Neutrophil (primary cell): ENCODE measurements around the gene CPAMD8.

Source experiments
- H3K27ac ChIP-seq: fragments of 200-600 bp; sonication (generic); 2 replicates; pipeline ENCODE4 v1.5.1; 2016; ENCODE audit warnings: mild to moderate bottlenecking, moderate library complexity
- H3K27me3 ChIP-seq: fragments of 200-600 bp; sonication (generic); 2 replicates; pipeline ENCODE4 v1.6.0; 2016; ENCODE audit warnings: mild to moderate bottlenecking
- H3K36me3 ChIP-seq: fragments of 200-600 bp; sonication (generic); 2 replicates; pipeline ENCODE4 v1.5.1; 2017
- H3K4me1 ChIP-seq, 2 experiments: fragments of 200-600 bp in 1 of 2; sonication (generic) in 1 of 2; 1 replicate in 1 of 2; 2 replicates in 1 of 2; pipeline versions ENCODE4 v1.5.1 to v1.6.1; 2013 to 2016; ENCODE audit warnings: low read depth in 1 of 2, low read length in 1 of 2, mild to moderate bottlenecking in 1 of 2, moderate library complexity in 1 of 2; ENCODE audit not compliant: control insufficient read depth in 1 of 2, insufficient read depth in 1 of 2
- H3K4me3 ChIP-seq, 2 experiments: fragments of 200-600 bp in 1 of 2; sonication (generic) in 1 of 2; 1 replicate in 1 of 2; 2 replicates in 1 of 2; pipeline ENCODE4 v1.5.1; 2013 to 2016; ENCODE audit warnings: low read depth in 1 of 2, low read length in 1 of 2, mild to moderate bottlenecking in 1 of 2, moderate library complexity in 1 of 2
- H3K9me3 ChIP-seq: fragments of 200-600 bp; sonication (generic); 2 replicates; pipeline ENCODE4 v1.5.1; 2016
- TF ChIP-seq, protein P1 (sequence below): fragments of 200-600 bp; sonication (generic); IDR thresholded peaks from 2 replicates; pipeline ENCODE4 v1.5.1; 2016; ENCODE audit warnings: antibody characterized with exemption

CPAMD8 gene

DNA sequence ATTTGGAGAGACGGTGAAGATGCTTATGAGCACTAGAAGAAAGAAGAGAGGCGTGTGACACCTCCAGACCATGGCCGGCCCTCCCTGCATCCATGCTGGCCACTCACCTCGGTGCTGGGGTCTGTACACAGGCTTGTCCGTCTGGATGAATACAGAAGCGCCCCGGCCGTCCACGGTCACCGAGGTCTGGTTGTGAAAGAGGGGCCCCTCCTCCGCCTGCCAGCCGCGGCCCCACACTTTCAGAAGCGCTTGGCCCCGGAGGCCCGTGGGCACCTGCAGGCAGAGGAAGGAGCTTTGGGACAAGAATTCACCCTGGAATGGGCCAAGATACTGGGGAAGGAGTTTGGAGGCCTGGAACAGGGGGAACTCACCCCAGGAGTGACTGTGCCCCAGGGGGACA lies 15.1 kb downstream of the CPAMD8 start:
- Histone ChIP-seq H3K36me3 (no peaks in the 10 kb centered on the region), H3K9me3 (no peaks in the 10 kb centered on the region), H3K27ac (no peak overlapping the region), H3K27me3 (peaks cover 10% of the 10 kb centered on the region), H3K4me1 (no peaks in the 10 kb centered on the region), H3K4me3 (no peak overlapping the region)
- TF ChIP-seq, protein P1, sequence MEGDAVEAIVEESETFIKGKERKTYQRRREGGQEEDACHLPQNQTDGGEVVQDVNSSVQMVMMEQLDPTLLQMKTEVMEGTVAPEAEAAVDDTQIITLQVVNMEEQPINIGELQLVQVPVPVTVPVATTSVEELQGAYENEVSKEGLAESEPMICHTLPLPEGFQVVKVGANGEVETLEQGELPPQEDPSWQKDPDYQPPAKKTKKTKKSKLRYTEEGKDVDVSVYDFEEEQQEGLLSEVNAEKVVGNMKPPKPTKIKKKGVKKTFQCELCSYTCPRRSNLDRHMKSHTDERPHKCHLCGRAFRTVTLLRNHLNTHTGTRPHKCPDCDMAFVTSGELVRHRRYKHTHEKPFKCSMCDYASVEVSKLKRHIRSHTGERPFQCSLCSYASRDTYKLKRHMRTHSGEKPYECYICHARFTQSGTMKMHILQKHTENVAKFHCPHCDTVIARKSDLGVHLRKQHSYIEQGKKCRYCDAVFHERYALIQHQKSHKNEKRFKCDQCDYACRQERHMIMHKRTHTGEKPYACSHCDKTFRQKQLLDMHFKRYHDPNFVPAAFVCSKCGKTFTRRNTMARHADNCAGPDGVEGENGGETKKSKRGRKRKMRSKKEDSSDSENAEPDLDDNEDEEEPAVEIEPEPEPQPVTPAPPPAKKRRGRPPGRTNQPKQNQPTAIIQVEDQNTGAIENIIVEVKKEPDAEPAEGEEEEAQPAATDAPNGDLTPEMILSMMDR = no peak

DNA sequence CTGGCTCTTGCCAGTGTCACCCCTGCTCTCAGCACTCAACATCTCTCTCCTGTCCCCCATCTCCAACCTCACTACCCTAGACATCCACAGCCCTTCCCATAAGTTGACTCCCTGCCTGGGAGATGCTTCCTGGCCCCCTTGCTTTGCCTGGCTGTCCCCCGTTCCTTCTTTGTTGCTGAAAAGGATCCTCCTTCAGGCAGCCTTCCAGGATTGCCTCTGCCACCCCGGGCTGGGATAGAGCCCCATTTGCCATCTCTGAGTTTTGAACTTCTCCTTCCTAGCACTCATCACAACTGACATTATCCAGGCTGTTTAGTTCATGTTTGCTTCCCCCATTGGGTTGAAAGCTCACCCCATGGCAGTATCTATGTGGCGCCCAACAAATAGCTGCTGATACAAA lies 20.0 kb downstream of the CPAMD8 start:
- TF ChIP-seq, protein P1 = no peak
- Histone ChIP-seq H3K4me1 (no peaks in the 10 kb centered on the region), H3K27me3 (peaks cover 4% of the 10 kb centered on the region), H3K4me3 (no peak overlapping the region), H3K9me3 (no peaks in the 10 kb centered on the region), H3K36me3 (no peaks in the 10 kb centered on the region), H3K27ac (no peak overlapping the region)

DNA sequence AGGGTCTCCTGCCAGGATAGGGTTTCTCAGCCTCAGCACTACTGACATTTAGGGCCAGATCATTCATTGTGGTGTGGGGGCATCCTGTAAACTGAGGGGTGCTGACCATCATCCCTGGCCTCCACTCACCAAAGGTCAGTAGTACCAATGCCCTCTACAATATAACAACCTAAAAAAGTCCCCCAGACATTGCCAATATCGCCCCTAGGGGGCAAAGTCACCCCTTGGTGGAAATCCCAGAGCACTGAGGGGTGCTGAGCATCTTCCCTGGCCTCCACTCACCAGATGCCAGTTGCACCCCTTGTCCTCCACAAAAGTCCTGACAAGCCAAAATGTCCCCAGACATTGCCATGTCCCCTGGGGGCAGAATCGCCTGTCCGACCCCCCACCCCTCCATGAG lies 21.6 kb downstream of the CPAMD8 start:
- Histone ChIP-seq H3K27me3 (peaks cover 4% of the 10 kb centered on the region), H3K4me3 (no peak overlapping the region), H3K4me1 (no peaks in the 10 kb centered on the region), H3K9me3 (no peaks in the 10 kb centered on the region), H3K27ac (no peak overlapping the region), H3K36me3 (no peaks in the 10 kb centered on the region)
- TF ChIP-seq, protein P1 = no peak

DNA sequence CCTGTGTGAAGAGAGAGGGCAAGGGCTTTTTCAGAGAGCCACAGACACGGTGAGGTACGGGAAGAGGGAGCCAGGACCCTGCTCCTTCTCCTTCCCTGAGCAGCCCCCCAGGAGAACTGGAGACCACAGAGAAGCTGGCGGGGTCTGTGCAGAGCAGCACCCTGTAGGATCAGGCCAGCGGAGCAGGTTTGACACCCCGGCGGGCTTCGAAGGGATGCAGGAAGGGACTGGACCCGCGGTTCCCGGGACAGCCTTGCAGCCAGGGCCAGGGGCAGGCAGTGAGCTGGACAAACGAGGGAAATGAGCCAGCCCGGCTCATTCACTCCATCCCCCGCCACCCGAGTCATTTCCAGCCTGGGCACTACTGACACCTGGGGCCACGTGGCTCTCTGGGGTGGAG lies 22.2 kb downstream of the CPAMD8 start:
- H3K27me3 ChIP-seq = peaks cover 4% of the 10 kb centered on the region
- H3K4me3 ChIP-seq = no peak overlapping the region
- no peak overlapping the region for H3K27ac ChIP-seq
- no peaks in the 10 kb centered on the region for H3K9me3 ChIP-seq
- H3K36me3 ChIP-seq = no peaks in the 10 kb centered on the region
- no peaks in the 10 kb centered on the region for H3K4me1 ChIP-seq
- TF ChIP-seq, protein P1 = no peak

DNA sequence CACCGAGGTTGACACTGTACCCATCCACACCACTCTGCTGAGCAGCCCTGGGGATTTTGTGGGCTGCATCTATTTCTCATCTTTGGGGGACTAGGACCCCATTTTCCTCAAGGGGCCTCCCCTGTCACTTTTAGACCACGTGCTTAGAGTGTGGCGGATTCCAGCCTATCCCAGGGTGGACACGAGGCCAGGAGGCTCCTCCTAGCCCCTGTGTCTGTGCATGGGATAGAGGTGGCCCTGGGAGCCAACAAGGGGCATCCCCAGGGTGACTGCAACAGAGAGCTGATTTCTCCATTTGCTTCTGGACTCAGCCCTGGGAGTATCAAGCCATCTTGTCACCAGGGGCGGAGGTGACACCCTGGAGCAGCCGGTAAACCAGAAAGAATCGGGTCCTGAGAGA lies 24.2 kb downstream of the CPAMD8 start:
- H3K27me3 ChIP-seq = peaks cover 4% of the 10 kb centered on the region
- TF ChIP-seq, protein P1 = no peak
- H3K36me3 ChIP-seq = no peaks in the 10 kb centered on the region
- no peaks in the 10 kb centered on the region for H3K4me1 ChIP-seq
- no peak overlapping the region for H3K27ac ChIP-seq
- no peak overlapping the region for H3K4me3 ChIP-seq
- no peaks in the 10 kb centered on the region for H3K9me3 ChIP-seq

DNA sequence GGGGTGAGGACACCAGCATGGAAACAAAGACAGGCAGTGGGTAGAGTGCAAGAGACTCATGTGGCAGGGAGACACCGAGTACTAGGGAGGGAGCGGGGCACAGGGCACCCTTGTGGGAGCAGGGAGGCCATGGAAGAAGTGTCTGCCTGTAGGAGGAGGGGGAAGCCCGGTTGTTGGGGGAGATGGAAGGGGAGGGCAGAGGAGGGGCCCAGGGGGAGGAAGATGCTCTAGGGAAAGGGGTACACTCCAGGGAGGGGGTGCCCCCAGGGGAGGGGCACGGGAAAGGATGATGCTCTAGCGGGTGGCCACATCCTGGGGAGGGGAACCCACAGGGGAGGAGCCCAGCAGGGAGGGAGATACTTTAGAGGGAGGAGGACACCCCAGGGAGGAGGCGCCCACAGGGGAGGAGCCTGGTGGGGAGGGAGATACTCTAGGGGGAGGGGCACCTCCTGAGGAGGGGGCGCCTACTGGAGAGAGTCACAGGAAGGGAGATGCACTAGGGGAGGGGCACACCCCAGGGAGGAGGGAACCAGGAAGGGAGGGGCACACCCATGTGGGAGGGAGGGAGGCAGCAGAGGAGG lies 24.9 kb downstream of the CPAMD8 start:
- TF ChIP-seq, protein P1 = no peak
- Histone ChIP-seq H3K4me1 (no peaks in the 10 kb centered on the region), H3K27ac (no peak overlapping the region), H3K36me3 (no peaks in the 10 kb centered on the region), H3K4me3 (no peak overlapping the region), H3K27me3 (peaks cover 4% of the 10 kb centered on the region), H3K9me3 (no peaks in the 10 kb centered on the region)
